Measurements from ENCODE around the gene BTBD1. TPM values are rescaled to one million over a fixed set of nuclear protein-coding genes. Genes with fewer than 3 reads are reported as not detected.
A peak's percentile ranks its signal among the peaks of the same experiment; 100 is the strongest.

Gene BTBD1
- total RNA-seq, 1 experiment from 2014 or later = 83.9 TPM

- H3K4me3 ChIP-seq (ENCODE audit: low read length) = peak overlapping the region; percentile 92
- peak overlapping the region; percentile 85 for H3K4me2 ChIP-seq (ENCODE audit: low read length)
- no peak for TF ChIP-seq EZH2phosphoT487 (IDR thresholded peaks at IDR 0.05; ENCODE audit: borderline replicate concordance, low read length)
- TF ChIP-seq CTCF (conservative IDR thresholded peaks at IDR 0.05; ENCODE audit: low read depth, low read length) = no peak
- no peak for TF ChIP-seq EZH2 (IDR thresholded peaks at IDR 0.05; ENCODE audit: low read length, unreplicated experiment)
- ChIA-PET POLR2A (ENCODE audit: unreplicated experiment) (no interaction called here), CTCF (interaction anchor here (0.6 to 1.3 kb wide), 2 partner anchors 149 to 262 kb away, joined by 3 to 4 read pairs; no protein-coding TSS in a partner anchor)
- ATAC-seq (no peak), DNase-seq (no peak)
- H3F3A ChIP-seq (ENCODE audit: low read length, unreplicated experiment) = no peaks in the 10 kb centered on the region
- intact Hi-C loops (cut with micrococcal nuclease) = no loop called here
- peak overlapping the region; percentile 80 for H2AFZ ChIP-seq (ENCODE audit: low read length)
- H3K79me2 ChIP-seq (ENCODE audit: low read length) = peaks cover 14% of the 10 kb centered on the region
- no peak overlapping the region for H3K27ac ChIP-seq (ENCODE audit: low read length)
- H3K9ac ChIP-seq (ENCODE audit: low read length) = peak overlapping the region; percentile 93
- TSS peak; percentile 91 for BruUV-seq (replicated peaks)
- H3K9me2 ChIP-seq (replicated peaks; ENCODE audit: low read length) = no peaks in the 10 kb centered on the region
- no peaks in the 10 kb centered on the region for H3K9me3 ChIP-seq (ENCODE audit: low read length)
- H3K36me3 ChIP-seq (ENCODE audit: low read depth, low read length) = peaks cover 14% of the 10 kb centered on the region; the same call in 1 of the 2 replicates
- peaks cover 20% of the 10 kb centered on the region for H3K4me1 ChIP-seq (ENCODE audit: insufficient read depth, low read length)
- H3K27me3 ChIP-seq (ENCODE audit: low read length) = no peaks in the 10 kb centered on the region
- H4K20me1 ChIP-seq (ENCODE audit: low read length) = no peaks in the 10 kb centered on the region
Observed at GRCh38 chr15:83012076-83012426, 55.0 kb downstream of the BTBD1 start.

GRCh38 chr15:83011271-83012075 is 55.6 kb downstream of the BTBD1 start, which contains the start of gene C15orf40:
TSS of gene C15orf40 (minus strand) at chr15:83011639. CDS start at chr15:83011607, 32 bp downstream.
- H3K9me2 ChIP-seq (replicated peaks; ENCODE audit: low read length) = no peaks in the 10 kb centered on the region
- H3K9me3 ChIP-seq (ENCODE audit: low read length) = no peaks in the 10 kb centered on the region
- H4K20me1 ChIP-seq (ENCODE audit: low read length) = no peaks in the 10 kb centered on the region
- POLR2A ChIA-PET (ENCODE audit: unreplicated experiment) = no interaction called here
- TF ChIP-seq CTCF (conservative IDR thresholded peaks at IDR 0.05; ENCODE audit: low read depth, low read length) = peak; percentile 72
- no peak for TF ChIP-seq EZH2phosphoT487 (IDR thresholded peaks at IDR 0.05; ENCODE audit: borderline replicate concordance, low read length)
- peak; percentile 90 for DNase-seq
- H3K9ac ChIP-seq (ENCODE audit: low read length) = peak within 1 kb of the TSS; percentile 93
- H3K4me3 ChIP-seq (ENCODE audit: low read length) = peak within 1 kb of the TSS; percentile 92
- peak within 1 kb of the TSS; percentile 44 for H3K27ac ChIP-seq (ENCODE audit: low read length)
- no TSS peak for BruUV-seq (replicated peaks)
- peaks cover 14% of the 10 kb centered on the region for H3K36me3 ChIP-seq (ENCODE audit: low read depth, low read length)
- CTCF ChIA-PET = interaction anchor here (0.5 to 1.3 kb wide), 3 partner anchors 150 to 261 kb away, joined by 3 to 11 read pairs (median 4); no protein-coding TSS in a partner anchor
- H3K27me3 ChIP-seq (ENCODE audit: low read length) = no peaks in the 10 kb centered on the region
- peaks cover 20% of the 10 kb centered on the region for H3K4me1 ChIP-seq (ENCODE audit: insufficient read depth, low read length)
- H3K4me2 ChIP-seq (ENCODE audit: low read length) = peak within 1 kb of the TSS; percentile 85
- ATAC-seq = peak; percentile 89
- peak within 1 kb of the TSS; percentile 80 for H2AFZ ChIP-seq (ENCODE audit: low read length)
- H3F3A ChIP-seq (ENCODE audit: low read length, unreplicated experiment) = no peaks in the 10 kb centered on the region
- H3K79me2 ChIP-seq (ENCODE audit: low read length) = peaks cover 14% of the 10 kb centered on the region
- intact Hi-C loops (cut with micrococcal nuclease) = loop anchor here (2.0 kb wide), 1 partner anchor 197 kb away; no protein-coding TSS in a partner anchor
